Lung (tissue), 12 donors: ENCODE data around the gene AP2A2. TPM values are rescaled to one million over a fixed set of nuclear protein-coding genes. Genes with fewer than 3 reads are reported as not detected.

Experiments used
- ATAC-seq: fragments of 200-7000 bp; cut with Tn5 transposase; one replicate; pipeline ENCODE4 v1.9.1; 2020; ENCODE audit warnings: moderate number of reproducible peaks; ENCODE audit not compliant: insufficient read depth, low FRiP score
- DNase-seq, 3 donors: peaks; one replicate each; pipeline ENCODE4 v3.0.0-alpha.2; 2013 to 2017
- H3K27ac ChIP-seq, 2 donors: one replicate each; pipeline ENCODE4 v1.5.1; 2013; ENCODE audit warnings: mild to moderate bottlenecking in 2 of 2, moderate library complexity in 2 of 2, control low read depth in 1 of 2, inconsistent platforms in 1 of 2, low read depth in 1 of 2, low read length in 1 of 2
- H3K27me3 ChIP-seq, 3 donors: one replicate each; pipeline ENCODE4 v1.5.1; 2013; ENCODE audit warnings: low read length in 2 of 3; ENCODE audit not compliant: control insufficient read depth in 3 of 3, insufficient read depth in 3 of 3
- H3K36me3 ChIP-seq, 4 donors: one replicate each; pipeline ENCODE4 v1.5.1; 2013; ENCODE audit warnings: low read length in 4 of 4, mild to moderate bottlenecking in 1 of 4, moderate library complexity in 1 of 4; ENCODE audit not compliant: control insufficient read depth in 4 of 4, insufficient read depth in 4 of 4
- H3K4me1 ChIP-seq, 5 donors: one replicate each; pipeline ENCODE4 v1.5.1; 2013; ENCODE audit warnings: low read length in 5 of 5, mild to moderate bottlenecking in 2 of 5, moderate library complexity in 1 of 5; ENCODE audit not compliant: control insufficient read depth in 5 of 5, insufficient read depth in 5 of 5
- H3K4me3 ChIP-seq: one replicate; pipeline ENCODE4 v1.5.1; 2013; ENCODE audit warnings: mild to moderate bottlenecking, control low read depth, moderate library complexity
- H3K9ac ChIP-seq, 2 donors: one replicate each; pipeline ENCODE4 v1.5.1; 2013; ENCODE audit warnings: low read length in 2 of 2, control low read depth in 1 of 2; ENCODE audit not compliant: insufficient read depth in 1 of 2
- H3K9me3 ChIP-seq, 4 donors: one replicate each; pipeline ENCODE4 v1.5.1; 2013; ENCODE audit warnings: low read length in 3 of 4, mild to moderate bottlenecking in 1 of 4, moderate library complexity in 1 of 4; ENCODE audit not compliant: control insufficient read depth in 4 of 4, insufficient read depth in 3 of 4
- WGBS, 2 donors: extraction: QIAGEN DNeasy Blood & Tissue Kit; methylation state at CpG; one replicate each; pipeline ENCODE4 v1.1.7; 2013; 5-methylcytosine and 5-hydroxymethylcytosine counted together
- polyA plus RNA-seq, 2 donors: library from polyadenylated mRNA; stranded (reverse); fragments of 200-250 nt; gene quantifications; one replicate each; pipeline ENCODE4 v1.2.1, GENCODE V29; 2013
- total RNA-seq, 2 donors: library from RNA; depleted of rRNA in 1 of 2; stranded (reverse); fragments of >200 nt in 1 of 2; gene quantifications; one replicate each; pipeline ENCODE4 v1.2.1, GENCODE V29; 2014 to 2021
- TF ChIP-seq, protein P1 (sequence below): IDR thresholded peaks from 2 replicates; pipeline ENCODE4 v1.5.1; 2012; ENCODE audit warnings: mild to moderate bottlenecking; ENCODE audit errors: control extremely low read depth, extremely low read depth
- donor health status: control.
- donor health status: control.
- donor health status: Bipolar disorder and iron deficiency.
- donor health status: healthy.
- donor health status: DM: yes; HTN: yes; CAD: no.

Gene AP2A2
- total and polyA plus RNA-seq, 4 donors, result 33.8 to 93.2 (median 54.4) TPM

DNA sequence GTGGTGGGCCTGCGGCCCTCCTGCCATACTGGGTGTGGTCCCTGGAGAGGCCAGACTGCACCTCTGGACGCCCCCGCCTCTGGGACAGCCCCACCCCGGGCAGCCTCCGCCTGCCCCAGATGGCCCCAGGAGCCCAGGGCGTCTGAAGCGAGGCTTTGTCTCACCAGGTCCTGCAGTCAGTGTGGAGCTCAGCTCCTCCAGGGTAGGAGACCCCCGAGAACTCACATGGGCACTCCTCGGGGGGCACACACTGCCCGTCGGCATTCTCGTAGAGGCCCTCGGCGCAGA, 100.4 kb downstream of the AP2A2 start:
- no peak overlapping the region for H3K9ac ChIP-seq
- WGBS, 2 donors, result 90 to 94% methylated on average over 14 of the region's 14 CpGs
- no peak for DNase-seq
- ATAC-seq, result no peak
- H3K36me3 ChIP-seq, result peaks cover 0 to 10% (median 0%) of the 10 kb centered on the region in 4 donors
- TF ChIP-seq, protein P1, sequence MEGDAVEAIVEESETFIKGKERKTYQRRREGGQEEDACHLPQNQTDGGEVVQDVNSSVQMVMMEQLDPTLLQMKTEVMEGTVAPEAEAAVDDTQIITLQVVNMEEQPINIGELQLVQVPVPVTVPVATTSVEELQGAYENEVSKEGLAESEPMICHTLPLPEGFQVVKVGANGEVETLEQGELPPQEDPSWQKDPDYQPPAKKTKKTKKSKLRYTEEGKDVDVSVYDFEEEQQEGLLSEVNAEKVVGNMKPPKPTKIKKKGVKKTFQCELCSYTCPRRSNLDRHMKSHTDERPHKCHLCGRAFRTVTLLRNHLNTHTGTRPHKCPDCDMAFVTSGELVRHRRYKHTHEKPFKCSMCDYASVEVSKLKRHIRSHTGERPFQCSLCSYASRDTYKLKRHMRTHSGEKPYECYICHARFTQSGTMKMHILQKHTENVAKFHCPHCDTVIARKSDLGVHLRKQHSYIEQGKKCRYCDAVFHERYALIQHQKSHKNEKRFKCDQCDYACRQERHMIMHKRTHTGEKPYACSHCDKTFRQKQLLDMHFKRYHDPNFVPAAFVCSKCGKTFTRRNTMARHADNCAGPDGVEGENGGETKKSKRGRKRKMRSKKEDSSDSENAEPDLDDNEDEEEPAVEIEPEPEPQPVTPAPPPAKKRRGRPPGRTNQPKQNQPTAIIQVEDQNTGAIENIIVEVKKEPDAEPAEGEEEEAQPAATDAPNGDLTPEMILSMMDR, result no peak
- no peaks in the 10 kb centered on the region for H3K9me3 ChIP-seq
- no peaks in the 10 kb centered on the region for H3K27me3 ChIP-seq
- no peak overlapping the region for H3K27ac ChIP-seq
- no peaks in the 10 kb centered on the region for H3K4me1 ChIP-seq
- no peak overlapping the region for H3K4me3 ChIP-seq

DNA sequence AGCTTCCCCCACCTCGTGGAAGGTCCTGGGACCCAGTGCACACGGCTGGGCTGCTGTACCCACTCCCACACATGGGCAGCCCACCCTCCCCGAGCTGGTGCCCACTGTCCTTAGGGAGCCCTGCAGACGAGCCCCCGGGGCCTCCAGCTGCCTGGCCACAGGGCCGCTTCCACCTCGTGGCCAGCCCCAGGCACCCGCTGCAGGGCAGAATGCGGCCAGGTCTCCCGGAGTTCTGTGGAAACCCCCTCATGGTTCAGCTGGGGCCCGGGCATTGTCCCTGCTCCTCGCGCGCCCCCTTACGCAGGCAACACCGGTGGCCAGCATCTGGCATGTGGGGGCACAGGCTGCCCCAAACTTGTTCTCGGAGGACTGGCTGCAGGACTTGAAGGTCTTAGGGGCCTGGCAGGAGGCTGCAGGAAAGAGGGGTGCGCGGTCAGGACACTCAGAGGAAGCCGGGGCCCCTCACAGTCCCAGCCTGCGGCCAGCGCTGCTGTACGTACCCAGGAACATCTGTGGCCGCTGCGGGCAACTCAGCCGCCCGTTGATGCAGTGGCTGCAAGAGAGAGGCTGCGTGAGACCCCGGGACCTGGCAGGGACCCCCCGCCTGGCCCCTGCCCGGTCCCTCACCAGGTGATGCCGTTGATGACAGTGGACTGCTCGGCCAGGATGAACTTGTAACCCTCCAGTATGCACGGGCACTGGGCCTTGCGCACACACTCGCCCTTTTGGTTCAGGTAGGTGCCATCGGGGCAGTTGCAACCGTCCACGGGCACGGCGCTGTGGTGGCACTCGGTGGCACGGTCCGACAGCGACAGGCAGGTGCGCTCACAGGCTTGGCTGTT, 101.2 kb downstream of the AP2A2 start:
- H3K9me3 ChIP-seq, result no peaks in the 10 kb centered on the region
- no peak for ATAC-seq
- H3K27me3 ChIP-seq, result no peaks in the 10 kb centered on the region
- H3K9ac ChIP-seq, result no peak overlapping the region
- peaks cover 0 to 10% (median 0%) of the 10 kb centered on the region in 4 donors for H3K36me3 ChIP-seq
- no peak overlapping the region for H3K27ac ChIP-seq
- TF ChIP-seq, protein P1, result no peak
- DNase-seq, result no peak
- WGBS, 2 donors, result 85 to 87% methylated on average over 46 of the region's 46 CpGs
- H3K4me3 ChIP-seq, result no peak overlapping the region
- no peaks in the 10 kb centered on the region for H3K4me1 ChIP-seq

DNA sequence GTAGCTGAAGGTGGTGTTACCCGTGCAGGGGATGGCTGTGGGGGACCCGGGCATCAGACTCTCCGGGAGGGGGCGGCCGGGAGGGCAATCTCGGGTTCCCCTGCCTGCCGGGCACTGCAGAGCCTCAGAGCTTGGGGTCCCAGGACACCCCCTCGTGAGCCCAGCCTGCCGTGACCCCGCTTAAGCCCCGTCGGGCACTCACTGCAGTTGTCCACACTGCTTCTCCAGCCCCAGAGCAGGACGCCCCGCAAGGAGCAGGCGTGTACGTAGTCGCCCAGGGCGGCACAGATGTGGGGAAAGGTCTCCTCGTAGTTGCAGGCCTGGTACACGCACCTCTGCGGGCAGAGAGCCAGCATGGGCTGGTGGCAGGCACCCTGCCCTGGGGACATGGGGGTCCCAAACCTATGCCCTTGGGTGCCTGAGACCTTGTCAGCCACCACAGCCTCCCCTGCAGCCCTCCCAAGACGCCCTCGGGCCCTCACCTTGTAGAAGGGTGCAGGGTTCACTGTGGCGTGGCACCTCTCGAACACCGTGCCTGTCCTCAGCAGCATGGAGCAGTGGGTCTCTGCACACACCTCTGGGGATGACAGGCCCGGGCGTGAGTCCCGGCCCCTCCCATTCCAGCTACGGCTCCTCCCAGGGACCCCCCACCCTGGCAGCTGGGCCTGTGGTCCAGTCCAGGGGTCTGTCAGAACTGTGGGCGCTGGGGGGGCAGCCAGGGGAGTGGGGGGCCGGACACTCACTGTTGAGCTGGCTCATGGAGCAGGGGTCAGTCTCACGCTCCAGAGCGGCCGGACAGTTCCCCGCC, 102.0 kb downstream of the AP2A2 start:
- Histone ChIP-seq H3K27ac (no peak overlapping the region), H3K9ac (no peak overlapping the region), H3K36me3 (peaks cover 0 to 10% (median 0%) of the 10 kb centered on the region in 4 donors), H3K4me1 (no peaks in the 10 kb centered on the region), H3K27me3 (no peaks in the 10 kb centered on the region), H3K4me3 (no peak overlapping the region), H3K9me3 (no peaks in the 10 kb centered on the region)
- TF ChIP-seq, protein P1, result no peak
- DNase-seq, result no peak
- WGBS, 2 donors, result 83 to 88% methylated on average over 36 of the region's 36 CpGs
- ATAC-seq, result no peak
